ENCODE results near the gene GUSB. TPM values are rescaled to one million over a fixed set of nuclear protein-coding genes. Genes with fewer than 3 reads are reported as not detected.

Gene GUSB
- total RNA-seq, result 10.1 and 16.1 TPM in 2 replicates

DNA sequence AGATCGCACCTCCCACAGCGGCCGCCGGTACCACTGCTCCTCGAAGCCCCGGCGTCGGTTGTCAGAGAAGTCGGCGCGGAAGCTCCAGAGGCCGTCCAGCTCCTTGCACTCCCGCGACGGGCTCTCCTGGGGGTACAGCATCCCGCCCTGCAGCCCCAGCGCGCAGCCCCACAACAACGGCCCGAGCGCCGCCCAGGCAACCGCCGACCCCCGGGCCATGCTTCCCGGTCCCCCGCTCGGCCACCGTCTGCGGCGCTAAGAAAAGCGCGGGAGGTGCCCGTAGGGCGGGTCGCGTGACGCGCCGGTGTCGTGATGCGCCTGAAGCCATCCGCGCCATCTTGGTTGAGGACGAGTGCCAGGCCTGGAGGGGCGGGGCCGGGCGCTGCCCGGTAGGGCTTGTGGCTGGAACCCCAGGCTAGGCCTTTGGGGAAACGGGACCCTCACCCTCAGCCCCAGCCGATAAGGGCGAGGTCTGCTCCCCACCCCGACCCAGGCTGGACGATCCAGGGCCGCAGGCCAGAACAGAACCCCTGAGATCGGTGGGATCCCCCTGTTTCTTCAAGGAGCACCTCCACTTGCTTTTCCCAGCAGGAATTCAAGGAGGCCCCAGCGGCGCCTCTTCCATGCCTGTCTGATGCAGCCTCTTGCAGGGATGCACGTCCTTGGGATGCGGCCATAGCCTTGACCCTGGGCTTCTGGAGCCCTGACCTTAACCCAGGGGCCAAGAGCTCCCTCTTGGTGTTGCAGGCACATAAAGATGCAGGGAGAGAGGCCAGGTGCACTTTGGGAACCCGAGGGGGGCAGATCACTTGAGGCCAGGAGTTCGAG is at the start of gene GUSB:
GUSB (minus strand) TSS at position 249 of the 828 bp plus-strand sequence; CDS start at position 219, 30 bp downstream.

Other genes starting within 250 kb of the GUSB start
- gene VKORC1L1, start 109.1 kb downstream of the GUSB start, total RNA-seq, result 8.5 and 8.8 TPM in 2 replicates
- gene ASL, start 93.6 kb upstream of the GUSB start, total RNA-seq, result 40.2 and 49.4 TPM in 2 replicates
- 28.8 and 43.3 TPM in 2 replicates for gene CRCP, start 132.6 kb upstream of the GUSB start, total RNA-seq
- gene TPST1, start 223.1 kb upstream of the GUSB start, total RNA-seq, result 14.8 and 19.1 TPM in 2 replicates